WI38 (cell line): ENCODE results near the gene ENKUR.
"Not testable (repeated sequence)": the region's sequence is repeated elsewhere in the genome, so short reads cannot be mapped to it uniquely, and the experiment has no call there.

Experiments
- H3K4me3 ChIP-seq: 2 replicates; pipeline ENCODE4 v1.5.1; 2011; ENCODE audit warnings: low read depth, mild to moderate bottlenecking, control low read depth, low read length
- TF ChIP-seq, protein P1 (sequence below): IDR thresholded peaks from 2 replicates; pipeline ENCODE4 v1.5.1; 2012; ENCODE audit warnings: low read depth, mild to moderate bottlenecking, control low read depth, low read length

Gene ENKUR

DNA sequence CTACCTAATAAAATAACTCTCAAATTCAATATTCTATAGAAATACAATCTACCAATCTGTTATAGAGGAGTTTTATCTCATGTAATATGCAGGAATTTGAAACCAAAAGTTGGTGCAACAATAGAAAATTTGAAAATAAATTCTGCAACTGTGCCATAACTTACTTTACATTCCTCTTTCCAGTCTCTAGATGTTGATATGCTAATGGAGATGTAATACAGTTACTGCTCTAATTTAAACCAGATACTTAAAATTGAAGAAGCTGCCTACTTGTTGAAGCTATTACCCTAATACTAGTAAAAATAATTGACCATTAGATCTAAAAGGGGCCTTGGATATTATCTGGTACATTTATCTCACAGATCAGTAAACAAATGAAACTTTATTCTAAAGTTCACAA lies 1.4 kb downstream of the ENKUR start:
- no peak overlapping the region for H3K4me3 ChIP-seq
- TF ChIP-seq, protein P1, sequence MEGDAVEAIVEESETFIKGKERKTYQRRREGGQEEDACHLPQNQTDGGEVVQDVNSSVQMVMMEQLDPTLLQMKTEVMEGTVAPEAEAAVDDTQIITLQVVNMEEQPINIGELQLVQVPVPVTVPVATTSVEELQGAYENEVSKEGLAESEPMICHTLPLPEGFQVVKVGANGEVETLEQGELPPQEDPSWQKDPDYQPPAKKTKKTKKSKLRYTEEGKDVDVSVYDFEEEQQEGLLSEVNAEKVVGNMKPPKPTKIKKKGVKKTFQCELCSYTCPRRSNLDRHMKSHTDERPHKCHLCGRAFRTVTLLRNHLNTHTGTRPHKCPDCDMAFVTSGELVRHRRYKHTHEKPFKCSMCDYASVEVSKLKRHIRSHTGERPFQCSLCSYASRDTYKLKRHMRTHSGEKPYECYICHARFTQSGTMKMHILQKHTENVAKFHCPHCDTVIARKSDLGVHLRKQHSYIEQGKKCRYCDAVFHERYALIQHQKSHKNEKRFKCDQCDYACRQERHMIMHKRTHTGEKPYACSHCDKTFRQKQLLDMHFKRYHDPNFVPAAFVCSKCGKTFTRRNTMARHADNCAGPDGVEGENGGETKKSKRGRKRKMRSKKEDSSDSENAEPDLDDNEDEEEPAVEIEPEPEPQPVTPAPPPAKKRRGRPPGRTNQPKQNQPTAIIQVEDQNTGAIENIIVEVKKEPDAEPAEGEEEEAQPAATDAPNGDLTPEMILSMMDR, result no peak

DNA sequence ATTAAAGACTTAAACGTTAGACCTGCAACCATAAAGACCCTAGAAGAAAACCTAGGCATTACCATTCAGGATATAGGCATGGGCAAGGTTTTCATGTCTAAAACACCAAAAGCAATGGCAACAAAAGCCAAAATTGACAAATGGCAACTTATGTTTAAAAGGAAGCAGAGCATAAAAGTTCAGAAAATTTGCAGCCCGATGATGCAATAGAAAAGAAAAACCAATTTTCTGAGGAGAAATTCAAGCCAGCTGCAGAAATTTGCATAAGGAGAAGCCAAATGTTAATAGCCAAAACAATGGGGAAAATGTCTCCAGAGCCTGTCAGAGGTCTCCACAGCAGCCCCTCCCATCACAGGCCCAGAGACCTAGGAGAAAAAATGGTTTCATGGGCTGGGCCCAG lies 4.4 kb downstream of the ENKUR start:
- H3K4me3 ChIP-seq, result not testable (repeated sequence)

DNA sequence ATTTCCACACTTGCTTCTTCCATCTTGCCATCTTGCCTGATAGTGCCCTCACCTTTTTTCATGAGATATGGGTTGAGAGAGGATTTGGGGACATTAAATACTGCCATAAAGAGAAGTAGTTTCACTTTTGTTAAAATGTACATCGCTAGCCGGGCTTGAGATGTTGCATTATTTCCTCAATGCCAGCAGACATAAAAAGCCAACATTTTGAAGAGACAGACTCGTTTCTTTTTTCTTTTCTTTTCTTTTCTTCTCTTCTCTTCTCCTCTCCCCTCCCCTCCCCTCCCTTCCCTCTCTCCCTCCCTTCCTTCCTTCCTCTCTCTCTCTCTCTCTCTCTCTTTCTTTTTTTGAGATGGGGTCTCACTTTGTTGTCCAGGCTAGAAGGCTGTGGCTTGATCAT lies 17.9 kb downstream of the ENKUR start:
- H3K4me3 ChIP-seq, result no peak overlapping the region
- TF ChIP-seq, protein P1, result no peak

DNA sequence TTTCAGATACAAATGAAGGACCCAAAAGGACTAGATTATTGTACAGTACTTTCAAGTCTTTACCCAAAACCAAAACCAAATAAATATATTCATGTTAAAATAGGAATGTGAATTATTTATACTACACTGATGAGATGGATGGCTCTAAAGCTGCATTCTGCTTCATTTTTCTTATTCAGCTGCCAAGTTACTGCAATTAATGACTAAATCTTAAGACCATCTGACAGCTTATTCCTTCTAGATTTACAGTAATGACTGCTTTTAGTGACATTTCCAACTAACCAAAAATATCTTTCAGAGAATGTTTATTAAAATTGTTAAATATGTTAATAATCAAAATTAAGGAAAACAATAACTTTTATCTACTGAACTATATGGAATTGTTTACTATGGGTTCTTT lies 20.9 kb downstream of the ENKUR start:
- TF ChIP-seq, protein P1, result no peak
- no peak overlapping the region for H3K4me3 ChIP-seq

DNA sequence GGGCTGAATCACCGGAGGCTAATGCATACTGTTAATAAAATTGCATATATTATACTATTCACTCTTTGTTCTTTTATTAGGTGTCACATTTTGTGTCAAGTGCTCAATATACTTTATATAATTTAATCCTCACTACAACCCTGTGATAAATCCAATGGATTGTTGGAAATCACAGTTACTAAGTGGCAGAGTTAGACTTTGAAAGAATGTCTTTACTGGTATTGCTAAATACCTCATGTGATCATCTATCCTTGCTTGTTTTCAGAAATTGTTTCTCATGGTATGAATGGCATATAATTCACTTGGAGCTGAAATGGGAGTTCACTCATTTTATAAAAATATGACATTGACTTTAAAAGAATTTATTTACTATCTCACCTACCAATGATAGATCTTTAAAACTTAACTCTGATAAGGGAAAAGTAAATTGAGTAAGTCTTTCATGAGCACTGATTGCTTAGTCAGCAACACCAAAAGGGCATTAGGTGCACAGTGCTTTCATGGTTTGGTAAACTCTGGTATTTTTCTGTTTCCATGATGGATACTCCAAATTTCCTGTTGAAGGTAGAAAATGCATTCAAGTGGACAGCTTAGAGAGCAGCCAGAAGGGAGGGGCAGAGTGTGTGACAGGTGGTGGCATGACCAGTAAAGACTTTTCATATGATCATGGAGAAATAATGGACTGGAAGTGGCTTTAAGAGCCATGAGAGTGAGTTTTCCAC lies 22.6 kb downstream of the ENKUR start:
- TF ChIP-seq, protein P1, result no peak
- H3K4me3 ChIP-seq, result no peak overlapping the region

DNA sequence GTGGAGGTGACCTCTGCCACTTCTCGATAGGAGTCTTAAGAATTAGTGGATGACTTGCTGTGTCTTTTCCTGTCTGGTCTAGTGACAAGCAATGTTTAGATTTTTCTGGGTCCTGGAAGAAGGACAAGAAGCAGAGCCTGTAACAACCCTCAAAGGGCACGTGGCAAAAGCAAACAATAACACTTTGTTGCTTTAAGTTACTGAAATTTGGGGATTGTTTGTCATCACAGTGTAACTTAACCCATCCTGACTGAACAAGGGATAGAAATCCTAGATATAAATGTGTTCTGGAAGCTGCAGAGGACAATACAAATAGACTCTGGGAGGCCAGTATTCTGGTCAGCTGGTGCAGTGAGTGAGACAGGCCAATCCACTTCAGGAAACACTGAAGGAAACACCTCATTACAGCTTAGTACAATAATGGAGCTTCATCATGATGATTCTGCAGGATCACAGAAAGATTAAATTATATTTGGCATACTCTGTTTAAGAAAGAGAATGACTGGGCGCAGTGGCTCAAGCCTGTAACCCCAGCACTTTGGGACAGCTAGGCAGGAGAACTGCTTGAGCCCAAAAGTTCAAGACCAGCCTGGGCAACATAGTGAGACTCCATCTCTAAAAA lies 23.3 kb downstream of the ENKUR start:
- TF ChIP-seq, protein P1, result no peak
- H3K4me3 ChIP-seq, result no peak overlapping the region

DNA sequence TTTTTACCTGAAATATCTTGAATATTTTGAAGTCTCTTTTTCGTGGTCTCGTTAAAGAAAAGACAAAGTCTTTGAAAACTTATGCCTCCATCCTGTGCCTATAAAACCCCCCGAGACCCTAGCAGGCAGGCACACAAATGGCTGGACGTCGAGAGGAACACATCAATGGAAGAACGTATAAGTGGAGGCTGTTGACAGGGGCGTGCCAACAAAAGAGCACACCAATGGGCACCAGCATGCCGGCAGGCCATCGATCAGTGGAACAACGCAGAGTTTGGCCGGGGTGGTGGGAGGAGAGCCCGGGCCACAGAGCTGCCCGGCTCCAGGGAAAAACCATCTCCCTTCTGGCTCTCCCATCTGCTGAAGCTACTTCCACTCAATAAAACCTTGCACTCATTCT lies 24.7 kb downstream of the ENKUR start:
- TF ChIP-seq, protein P1, result no peak
- H3K4me3 ChIP-seq, result no peak overlapping the region
